ENCODE measurements around the gene COTL1.

DNA sequence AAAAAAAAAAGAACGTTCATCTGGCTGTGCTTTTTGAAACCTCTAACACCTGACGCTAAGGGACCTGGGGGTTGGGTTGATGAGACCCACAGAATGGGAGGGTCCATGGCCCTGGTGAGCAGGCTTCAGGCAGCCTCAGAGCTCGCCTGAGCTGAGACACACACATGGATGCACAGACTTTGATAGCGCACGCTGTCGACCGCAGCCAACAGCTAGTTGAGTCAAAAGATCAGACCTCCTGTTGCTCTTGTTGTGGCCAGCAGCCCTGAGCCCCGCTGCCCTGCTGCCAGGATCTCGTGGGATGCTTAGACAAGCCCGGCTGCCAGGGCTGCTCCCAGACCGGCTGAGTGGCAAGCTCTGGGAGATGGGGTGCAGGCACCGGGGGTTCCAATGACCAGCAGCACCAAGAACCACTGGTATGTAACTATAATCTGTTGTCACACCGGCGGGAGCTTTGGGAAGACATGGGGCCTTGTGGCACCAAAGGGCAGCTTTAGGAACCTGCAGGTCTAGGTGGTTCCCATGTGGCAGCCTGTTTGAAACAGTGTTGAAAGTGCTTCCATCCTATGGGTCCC, 93.4 kb downstream of the COTL1 start:
- TF ChIP-seq, protein P1, sequence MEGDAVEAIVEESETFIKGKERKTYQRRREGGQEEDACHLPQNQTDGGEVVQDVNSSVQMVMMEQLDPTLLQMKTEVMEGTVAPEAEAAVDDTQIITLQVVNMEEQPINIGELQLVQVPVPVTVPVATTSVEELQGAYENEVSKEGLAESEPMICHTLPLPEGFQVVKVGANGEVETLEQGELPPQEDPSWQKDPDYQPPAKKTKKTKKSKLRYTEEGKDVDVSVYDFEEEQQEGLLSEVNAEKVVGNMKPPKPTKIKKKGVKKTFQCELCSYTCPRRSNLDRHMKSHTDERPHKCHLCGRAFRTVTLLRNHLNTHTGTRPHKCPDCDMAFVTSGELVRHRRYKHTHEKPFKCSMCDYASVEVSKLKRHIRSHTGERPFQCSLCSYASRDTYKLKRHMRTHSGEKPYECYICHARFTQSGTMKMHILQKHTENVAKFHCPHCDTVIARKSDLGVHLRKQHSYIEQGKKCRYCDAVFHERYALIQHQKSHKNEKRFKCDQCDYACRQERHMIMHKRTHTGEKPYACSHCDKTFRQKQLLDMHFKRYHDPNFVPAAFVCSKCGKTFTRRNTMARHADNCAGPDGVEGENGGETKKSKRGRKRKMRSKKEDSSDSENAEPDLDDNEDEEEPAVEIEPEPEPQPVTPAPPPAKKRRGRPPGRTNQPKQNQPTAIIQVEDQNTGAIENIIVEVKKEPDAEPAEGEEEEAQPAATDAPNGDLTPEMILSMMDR (conservative IDR thresholded peaks at IDR 0.05; ENCODE audit: low read depth, low read length) = no peak
- TF ChIP-seq EZH2phosphoT487 (IDR thresholded peaks at IDR 0.05; ENCODE audit: borderline replicate concordance, low read length) = no peak
- no peak for TF ChIP-seq EZH2 (IDR thresholded peaks at IDR 0.05; ENCODE audit: low read length, unreplicated experiment)
